Activated naive CD8-positive, alpha-beta T cell treated with anti-CD3 and anti-CD28 coated beads for 36 hours (primary cell): ENCODE data around the gene SYCP3. TPM values are rescaled to one million over a fixed set of nuclear protein-coding genes. Genes with fewer than 3 reads are reported as not detected.
"Not testable (repeated sequence)": the region's sequence is repeated elsewhere in the genome, so short reads cannot be mapped to it uniquely, and the experiment has no call there.

Experiments used
- DNase-seq: peaks from one replicate; pipeline ENCODE4 v3.0.0; 2021
- H3K27ac Mint-ChIP-seq: one replicate; pipeline ENCODE4 v1.8.0; 2022; ENCODE audit warnings: mild to moderate bottlenecking, moderate library complexity, mixed read lengths
- H3K27me3 Mint-ChIP-seq: one replicate; pipeline ENCODE4 v1.8.0; 2022; ENCODE audit warnings: mild to moderate bottlenecking, mixed read lengths
- H3K36me3 Mint-ChIP-seq: one replicate; pipeline ENCODE4 v1.8.0; 2021; ENCODE audit warnings: mild to moderate bottlenecking, mixed read lengths
- H3K4me1 Mint-ChIP-seq: one replicate; pipeline ENCODE4 v1.8.0; 2021; ENCODE audit warnings: mixed read lengths
- H3K4me3 Mint-ChIP-seq: one replicate; pipeline ENCODE4 v1.8.0; 2022; ENCODE audit warnings: mild to moderate bottlenecking, moderate library complexity, mixed read lengths
- H3K9me3 Mint-ChIP-seq: one replicate; pipeline ENCODE4 v1.8.0; 2022; ENCODE audit warnings: mixed read lengths
- total RNA-seq, 2 experiments: library from RNA; stranded (reverse); gene quantifications; one replicate each; pipeline ENCODE4 v1.2.3, GENCODE V29; 2021

Gene SYCP3
- total RNA-seq, 2 experiments from 2014 or later: 0.21 to 0.22 TPM

- Mint-ChIP-seq H3K4me3 (no peak overlapping the region), H3K27ac (peak overlapping the region; percentile 51), H3K9me3 (no peaks in the 10 kb centered on the region), H3K27me3 (no peaks in the 10 kb centered on the region), H3K4me1 (peaks cover 3% of the 10 kb centered on the region), H3K36me3 (peaks cover 7% of the 10 kb centered on the region)
- DNase-seq: no peak
These were observed 4.6 kb upstream of the SYCP3 start for GRCh38 chr12:101743724-101744472.

GRCh38 chr12:101743242-101743641 lies 4.0 kb upstream of the SYCP3 start:
- no peaks in the 10 kb centered on the region for H3K27me3 Mint-ChIP-seq
- peak overlapping the region; percentile 51 for H3K27ac Mint-ChIP-seq
- peaks cover 11% of the 10 kb centered on the region for H3K36me3 Mint-ChIP-seq
- H3K4me3 Mint-ChIP-seq: no peak overlapping the region
- no peaks in the 10 kb centered on the region for H3K9me3 Mint-ChIP-seq
- peaks cover 3% of the 10 kb centered on the region for H3K4me1 Mint-ChIP-seq
- no peak for DNase-seq

GRCh38 chr12:101740980-101741379 lies 1.7 kb upstream of the SYCP3 start:
- Mint-ChIP-seq H3K4me1 (peaks cover 3% of the 10 kb centered on the region), H3K27ac (no peak overlapping the region), H3K36me3 (peaks cover 9% of the 10 kb centered on the region), H3K27me3 (no peaks in the 10 kb centered on the region), H3K4me3 (no peak overlapping the region), H3K9me3 (no peaks in the 10 kb centered on the region)
- no peak for DNase-seq

- H3K4me1 Mint-ChIP-seq: peaks cover 3% of the 10 kb centered on the region
- peaks cover 9% of the 10 kb centered on the region for H3K36me3 Mint-ChIP-seq
- H3K9me3 Mint-ChIP-seq: no peaks in the 10 kb centered on the region
- DNase-seq: no peak
- H3K4me3 Mint-ChIP-seq: no peak overlapping the region
- no peak overlapping the region for H3K27ac Mint-ChIP-seq
- H3K27me3 Mint-ChIP-seq: no peaks in the 10 kb centered on the region
These were observed 1.3 kb upstream of the SYCP3 start for GRCh38 chr12:101740566-101740965.

- Mint-ChIP-seq H3K9me3 (no peaks in the 10 kb centered on the region), H3K27me3 (no peaks in the 10 kb centered on the region), H3K4me3 (no peak overlapping the region), H3K4me1 (no peaks in the 10 kb centered on the region), H3K27ac (no peak overlapping the region), H3K36me3 (peaks cover 8% of the 10 kb centered on the region)
- DNase-seq: no peak
These were observed 1.8 kb downstream of the SYCP3 start for GRCh38 chr12:101737476-101737875.

- not testable (repeated sequence) for H3K27ac Mint-ChIP-seq, H3K9me3 Mint-ChIP-seq, H3K4me3 Mint-ChIP-seq, H3K4me1 Mint-ChIP-seq, DNase-seq, H3K27me3 Mint-ChIP-seq
- peaks cover 12% of the 10 kb centered on the region for H3K36me3 Mint-ChIP-seq
These were observed 4.8 kb downstream of the SYCP3 start for GRCh38 chr12:101734482-101734881.

- Mint-ChIP-seq H3K4me1 (no peaks in the 10 kb centered on the region), H3K4me3 (no peak overlapping the region), H3K36me3 (peaks cover 8% of the 10 kb centered on the region), H3K27ac (no peak overlapping the region), H3K27me3 (no peaks in the 10 kb centered on the region), H3K9me3 (no peaks in the 10 kb centered on the region)
- DNase-seq: no peak
These were observed 6.1 kb downstream of the SYCP3 start for GRCh38 chr12:101733166-101733565.

- peaks cover 8% of the 10 kb centered on the region for H3K36me3 Mint-ChIP-seq
- H3K4me3 Mint-ChIP-seq: no peak overlapping the region
- no peaks in the 10 kb centered on the region for H3K27me3 Mint-ChIP-seq
- H3K4me1 Mint-ChIP-seq: no peaks in the 10 kb centered on the region
- DNase-seq: no peak
- H3K9me3 Mint-ChIP-seq: no peaks in the 10 kb centered on the region
- no peak overlapping the region for H3K27ac Mint-ChIP-seq
These were observed 6.9 kb downstream of the SYCP3 start for GRCh38 chr12:101732318-101732717.

- no peak for DNase-seq
- H3K36me3 Mint-ChIP-seq: peaks cover 10% of the 10 kb centered on the region
- H3K27me3 Mint-ChIP-seq: no peaks in the 10 kb centered on the region
- no peak overlapping the region for H3K27ac Mint-ChIP-seq
- H3K9me3 Mint-ChIP-seq: no peaks in the 10 kb centered on the region
- H3K4me3 Mint-ChIP-seq: no peak overlapping the region
- peaks cover 4% of the 10 kb centered on the region for H3K4me1 Mint-ChIP-seq
These were observed 9.4 kb downstream of the SYCP3 start for GRCh38 chr12:101729842-101730241.

- H3K27ac Mint-ChIP-seq: no peak overlapping the region
- no peak overlapping the region for H3K4me3 Mint-ChIP-seq
- H3K4me1 Mint-ChIP-seq: peaks cover 4% of the 10 kb centered on the region
- peaks cover 5% of the 10 kb centered on the region for H3K36me3 Mint-ChIP-seq
- H3K9me3 Mint-ChIP-seq: no peaks in the 10 kb centered on the region
- no peaks in the 10 kb centered on the region for H3K27me3 Mint-ChIP-seq
- no peak for DNase-seq
These were observed 12.2 kb downstream of the SYCP3 start for GRCh38 chr12:101727098-101727497.

GRCh38 chr12:101722392-101722791 lies 16.9 kb downstream of the SYCP3 start:
- no peaks in the 10 kb centered on the region for H3K9me3 Mint-ChIP-seq
- no peak overlapping the region for H3K27ac Mint-ChIP-seq

GRCh38 chr12:101720118-101720517 lies 19.1 kb downstream of the SYCP3 start:
- Mint-ChIP-seq H3K27ac (no peak overlapping the region), H3K9me3 (no peaks in the 10 kb centered on the region), H3K4me3 (no peak overlapping the region), H3K27me3 (no peaks in the 10 kb centered on the region), H3K36me3 (peaks cover 5% of the 10 kb centered on the region), H3K4me1 (peaks cover 2% of the 10 kb centered on the region)
- no peak for DNase-seq

More at GRCh38 chr12:101722392-101722791, 16.9 kb downstream of the SYCP3 start:
- Mint-ChIP-seq H3K4me3 (no peak overlapping the region), H3K36me3 (peaks cover 6% of the 10 kb centered on the region), H3K4me1 (peaks cover 6% of the 10 kb centered on the region), H3K27me3 (no peaks in the 10 kb centered on the region)
- DNase-seq: no peak

- Mint-ChIP-seq H3K4me3 (no peak overlapping the region), H3K9me3 (no peaks in the 10 kb centered on the region), H3K27me3 (no peaks in the 10 kb centered on the region), H3K36me3 (peaks cover 5% of the 10 kb centered on the region), H3K27ac (no peak overlapping the region), H3K4me1 (peaks cover 2% of the 10 kb centered on the region)
- DNase-seq: no peak
These were observed 19.7 kb downstream of the SYCP3 start for GRCh38 chr12:101719566-101719965.

GRCh38 chr12:101714877-101715444 lies 24.3 kb downstream of the SYCP3 start:
- DNase-seq: no peak
- Mint-ChIP-seq H3K9me3 (no peaks in the 10 kb centered on the region), H3K4me3 (no peak overlapping the region), H3K27ac (no peak overlapping the region), H3K27me3 (no peaks in the 10 kb centered on the region), H3K4me1 (peaks cover 7% of the 10 kb centered on the region), H3K36me3 (peaks cover 3% of the 10 kb centered on the region)

GRCh38 chr12:101713930-101714329 lies 25.3 kb downstream of the SYCP3 start:
- H3K27me3 Mint-ChIP-seq: no peaks in the 10 kb centered on the region
- H3K4me3 Mint-ChIP-seq: no peak overlapping the region
- DNase-seq: no peak
- no peak overlapping the region for H3K27ac Mint-ChIP-seq
- no peaks in the 10 kb centered on the region for H3K9me3 Mint-ChIP-seq
- H3K36me3 Mint-ChIP-seq: peaks cover 7% of the 10 kb centered on the region
- peaks cover 14% of the 10 kb centered on the region for H3K4me1 Mint-ChIP-seq
